HG02840 (cell line): Measurements from ENCODE around the gene SIGLEC14.

Experiments
- ATAC-seq: cut with Tn5 transposase; IDR thresholded peaks from one replicate; pipeline ENCODE4 v1.9.1; 2021; ENCODE audit warnings: mild to moderate bottlenecking, moderate library complexity, moderate number of reproducible peaks; ENCODE audit not compliant: unreplicated experiment, low FRiP score

The SIGLEC14 gene

DNA sequence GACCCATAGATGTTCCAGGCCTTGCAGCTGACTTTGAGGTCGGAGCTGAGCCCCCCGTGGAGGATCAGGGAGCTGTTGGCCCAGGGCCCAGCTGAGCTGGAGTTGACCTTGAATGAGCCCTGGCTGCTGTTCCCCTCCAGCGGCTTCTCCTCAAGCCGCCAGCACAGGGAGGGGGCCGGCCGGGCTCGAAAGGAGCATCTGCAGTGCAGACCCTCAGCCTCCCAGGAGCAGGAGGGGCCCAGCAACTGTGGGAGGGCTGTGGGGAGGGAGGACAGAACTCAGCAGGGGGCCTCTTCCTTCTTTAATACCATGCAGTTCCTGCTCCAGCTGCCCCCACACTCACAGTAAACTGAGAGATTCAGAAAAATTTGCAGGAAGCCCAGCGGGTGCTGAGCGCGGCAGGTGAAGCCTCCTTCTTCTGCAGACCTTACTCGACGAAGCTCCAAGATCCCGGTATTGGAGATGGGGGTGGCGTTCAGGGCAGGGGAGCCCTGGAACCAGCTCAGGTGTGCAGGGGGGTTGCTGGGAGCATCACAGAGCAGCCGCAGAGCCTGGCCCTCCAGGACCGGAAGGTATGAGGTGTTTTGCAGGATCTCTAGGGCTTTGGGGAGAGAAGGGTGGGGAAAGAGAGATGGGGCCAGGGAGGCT is 19.0 kb downstream of the SIGLEC14 start:
- ATAC-seq, result no peak

DNA sequence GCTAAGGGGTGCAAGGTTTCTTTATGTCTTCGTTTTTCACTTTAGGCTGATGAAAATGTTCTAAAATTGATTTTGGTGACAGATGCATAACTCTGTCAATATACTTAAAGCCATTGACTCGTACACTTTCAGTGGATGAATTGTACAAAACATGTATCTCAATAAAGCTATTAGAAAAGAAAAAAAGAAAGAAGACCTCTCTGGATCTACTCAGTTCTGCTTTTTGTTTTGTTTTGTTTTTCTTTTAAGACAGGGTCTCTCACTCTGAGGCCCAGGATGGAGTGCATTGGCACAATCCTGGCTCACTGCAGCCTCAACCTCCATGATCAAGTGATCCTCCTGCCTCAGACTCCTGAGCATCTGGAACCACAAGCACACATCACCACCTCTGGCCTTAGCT is 19.9 kb downstream of the SIGLEC14 start:
- ATAC-seq, result no peak

DNA sequence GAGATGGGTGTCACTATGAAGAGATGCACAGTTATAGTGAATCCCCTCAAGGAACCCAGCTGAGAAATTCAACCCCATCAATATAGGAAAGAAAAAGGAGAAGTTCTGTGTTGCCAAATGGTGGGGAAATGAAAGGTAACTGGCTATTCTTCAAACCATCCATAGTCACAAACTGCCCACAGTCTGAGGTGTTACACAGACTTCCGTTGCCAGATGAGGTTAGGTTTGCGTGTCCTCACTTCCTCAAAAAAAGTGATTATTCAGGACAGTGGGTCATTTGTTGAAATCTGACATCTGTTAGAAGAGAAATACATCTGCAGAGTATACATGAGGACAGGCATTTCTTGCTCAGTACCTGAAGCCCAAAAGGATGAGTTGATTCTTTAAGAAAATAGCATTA is 25.4 kb downstream of the SIGLEC14 start:
- no peak for ATAC-seq

DNA sequence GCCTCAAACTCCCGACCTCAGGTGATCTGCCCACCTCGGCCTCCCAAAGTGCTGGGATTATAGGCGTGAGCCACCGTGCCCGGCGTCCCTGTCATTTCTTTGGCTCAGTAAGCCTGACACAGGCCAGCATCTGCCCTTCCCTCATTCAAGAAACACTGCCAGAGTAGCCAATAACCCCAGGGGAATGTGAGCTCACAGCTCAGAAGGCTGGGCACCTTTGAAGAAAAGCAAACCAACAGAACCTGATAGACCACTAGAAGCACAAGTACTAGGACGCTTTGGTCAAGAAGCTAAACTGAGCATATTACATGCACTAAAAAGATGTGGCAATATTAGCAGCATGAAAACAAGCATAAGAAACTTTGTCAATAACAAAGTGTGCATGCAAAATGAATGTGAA is 30.6 kb downstream of the SIGLEC14 start:
- no peak for ATAC-seq

DNA sequence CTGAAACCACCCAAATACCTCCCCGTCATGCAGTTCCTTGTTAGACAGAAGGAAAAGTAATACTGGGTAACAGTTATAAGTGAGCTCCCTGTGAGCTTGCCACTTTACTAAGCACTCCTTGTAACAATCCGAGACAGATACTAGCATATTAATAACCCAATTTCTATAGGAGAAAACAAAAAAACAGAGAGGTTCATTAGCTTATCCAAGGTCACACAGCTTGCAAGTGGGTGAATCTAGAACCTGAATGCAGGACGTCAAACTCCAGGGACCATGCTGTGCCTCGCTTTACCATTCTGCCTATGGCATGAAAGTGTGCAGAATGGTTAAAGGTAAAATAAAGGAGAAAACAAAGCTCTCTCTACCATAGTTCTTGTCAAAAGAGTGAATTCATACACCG is 31.8 kb downstream of the SIGLEC14 start:
- ATAC-seq, result no peak

DNA sequence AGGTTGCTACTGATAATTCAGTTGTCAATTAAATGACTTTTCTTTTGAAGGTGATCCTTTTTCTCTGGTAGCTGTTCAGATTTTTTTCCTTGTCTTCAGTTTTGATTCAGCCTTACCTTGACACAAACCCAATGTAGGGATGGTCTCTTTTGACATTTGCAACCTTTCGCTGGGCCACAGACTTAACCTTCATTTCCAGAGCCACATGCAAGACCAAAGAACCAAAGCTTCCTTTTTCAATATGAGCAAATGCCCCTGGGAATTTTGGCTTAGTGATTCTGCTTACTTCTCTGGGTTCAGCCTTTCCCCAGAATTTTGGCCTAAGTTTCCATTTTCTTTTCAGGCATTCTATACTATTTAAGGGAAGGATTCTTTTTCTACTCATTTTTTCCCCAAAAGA is 36.0 kb downstream of the SIGLEC14 start:
- ATAC-seq, result no peak

DNA sequence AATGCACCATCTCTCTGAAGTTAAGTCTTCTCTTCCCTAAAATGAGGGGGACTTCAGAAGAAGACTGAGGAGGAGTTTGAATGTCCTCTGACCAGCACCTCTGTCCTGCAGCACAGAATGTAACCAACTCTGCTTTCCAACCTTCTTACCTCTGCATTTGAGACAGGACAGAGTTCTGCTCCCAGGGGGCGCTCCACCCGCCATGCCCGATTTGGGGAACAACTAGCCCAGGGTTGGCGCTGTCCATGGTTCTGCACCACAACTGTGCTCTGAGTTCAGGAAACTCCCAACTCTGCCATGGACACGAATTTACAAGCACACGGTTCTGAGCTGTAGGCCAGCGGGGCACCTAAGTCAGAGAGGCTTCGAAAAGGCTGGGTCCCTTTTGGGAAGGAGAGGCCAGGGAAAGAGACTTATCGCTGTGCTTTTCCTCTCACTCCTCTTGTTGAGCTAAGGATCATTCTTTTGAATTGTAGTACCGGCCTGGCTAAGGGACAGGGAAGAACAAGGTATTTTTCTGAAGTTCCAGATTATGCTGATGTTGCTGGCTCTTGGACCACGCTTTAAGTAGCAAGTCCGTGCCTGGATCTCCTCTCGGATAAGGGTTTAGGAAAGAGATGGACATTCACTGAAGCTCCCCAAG is 38.6 kb downstream of the SIGLEC14 start:
- no peak for ATAC-seq

DNA sequence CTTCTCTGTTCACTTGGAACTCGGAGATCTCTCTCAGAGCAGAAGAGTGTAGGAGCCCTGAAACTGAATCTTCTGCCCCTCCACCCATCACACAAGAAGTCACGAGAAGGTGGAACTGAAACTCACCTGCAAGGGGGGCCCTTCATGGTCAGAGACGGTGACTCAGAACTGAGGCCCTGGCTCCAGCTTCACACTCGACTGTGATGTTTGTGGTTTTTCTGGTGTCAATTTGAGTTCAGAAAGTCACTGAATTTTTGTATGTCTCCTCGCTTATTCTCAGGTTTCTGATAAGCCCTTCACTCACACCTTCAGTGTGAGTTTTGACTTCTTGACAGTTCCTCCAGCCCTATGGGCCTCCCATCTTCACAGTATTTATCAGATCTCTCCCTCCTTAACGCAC is 39.5 kb downstream of the SIGLEC14 start:
- peak; percentile 95 for ATAC-seq

DNA sequence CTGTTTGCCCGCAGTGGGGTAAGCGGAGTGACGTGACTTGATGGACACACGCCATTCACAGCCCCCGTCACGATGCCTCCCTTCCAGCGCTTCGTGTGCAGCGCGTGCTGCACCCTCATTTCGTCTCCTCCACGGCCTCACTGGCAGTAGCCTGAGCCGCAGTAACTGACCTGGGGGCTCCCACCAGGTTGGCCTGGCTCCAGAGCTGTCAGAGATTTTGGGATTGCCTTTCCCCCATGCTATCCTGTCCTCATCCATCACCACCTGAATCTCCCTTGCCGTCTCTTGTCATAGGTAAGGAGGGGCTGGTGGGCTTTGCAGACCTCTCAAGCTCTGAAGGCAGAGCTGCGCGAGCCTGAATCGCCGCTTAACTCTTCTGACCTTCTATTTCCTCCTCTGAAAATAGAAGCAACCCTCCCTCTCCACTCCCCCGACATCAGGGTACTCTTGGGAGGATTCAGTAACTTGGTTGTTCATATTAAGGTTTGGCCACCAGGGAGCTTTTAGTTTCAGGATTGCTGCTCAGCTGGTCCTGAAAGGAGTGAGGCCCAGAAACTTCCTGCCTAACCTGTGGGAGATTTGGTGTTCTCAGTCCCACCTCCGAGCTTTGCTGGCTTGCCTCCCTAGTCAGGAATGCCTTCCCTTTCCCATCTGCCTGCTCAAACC is 44.3 kb downstream of the SIGLEC14 start:
- no peak for ATAC-seq

DNA sequence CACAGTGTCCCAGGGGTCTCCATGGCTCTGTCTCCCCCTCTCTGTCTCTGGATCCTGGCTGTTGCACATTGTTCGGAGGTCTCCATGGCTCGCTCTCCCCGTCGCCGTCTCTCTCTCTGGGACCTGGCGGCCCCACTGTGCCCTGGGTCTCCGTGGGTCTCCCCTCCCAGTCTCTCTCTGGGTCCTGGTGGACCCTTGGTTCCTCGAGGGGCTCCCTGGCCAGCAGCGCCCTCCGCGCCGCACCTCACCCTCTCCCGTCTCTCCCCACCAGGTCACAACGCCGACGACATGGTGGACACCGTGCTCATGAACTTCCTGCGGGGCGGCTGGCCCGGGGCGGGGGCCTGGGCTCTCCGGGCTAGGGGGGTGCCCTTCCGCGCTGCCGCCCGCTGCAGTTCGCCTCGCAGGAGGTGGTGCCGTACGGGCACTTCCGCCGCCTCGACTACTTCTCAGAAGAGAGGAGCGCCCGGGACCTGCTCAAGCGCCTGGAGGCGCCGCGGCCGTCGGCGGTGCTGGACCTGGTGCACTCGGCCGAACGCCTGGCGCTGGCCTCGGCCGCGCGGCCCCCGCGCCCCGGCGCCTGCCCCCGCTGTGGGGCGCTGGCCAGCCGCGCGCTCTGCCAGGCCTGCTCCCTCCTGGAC is 45.6 kb downstream of the SIGLEC14 start:
- ATAC-seq, result no peak

DNA sequence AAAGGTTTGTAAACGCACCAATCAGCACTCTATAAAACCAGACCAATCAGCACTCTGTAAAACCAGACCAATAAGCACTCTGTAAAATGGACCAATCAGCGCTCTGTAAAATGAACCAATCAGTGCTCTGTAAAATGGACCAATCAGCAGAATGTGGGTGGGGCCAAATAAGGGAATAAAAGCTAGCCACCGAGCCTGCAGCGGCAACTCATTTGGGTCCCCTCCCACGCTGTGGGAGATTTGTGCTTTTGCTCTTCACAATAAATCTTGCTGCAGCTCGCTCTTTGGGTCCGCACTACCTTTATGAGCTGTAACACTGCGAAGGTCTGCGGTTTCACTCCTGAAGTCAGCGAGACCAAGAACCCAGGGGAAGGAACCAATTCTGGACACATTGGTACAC is 47.5 kb downstream of the SIGLEC14 start:
- no peak for ATAC-seq

DNA sequence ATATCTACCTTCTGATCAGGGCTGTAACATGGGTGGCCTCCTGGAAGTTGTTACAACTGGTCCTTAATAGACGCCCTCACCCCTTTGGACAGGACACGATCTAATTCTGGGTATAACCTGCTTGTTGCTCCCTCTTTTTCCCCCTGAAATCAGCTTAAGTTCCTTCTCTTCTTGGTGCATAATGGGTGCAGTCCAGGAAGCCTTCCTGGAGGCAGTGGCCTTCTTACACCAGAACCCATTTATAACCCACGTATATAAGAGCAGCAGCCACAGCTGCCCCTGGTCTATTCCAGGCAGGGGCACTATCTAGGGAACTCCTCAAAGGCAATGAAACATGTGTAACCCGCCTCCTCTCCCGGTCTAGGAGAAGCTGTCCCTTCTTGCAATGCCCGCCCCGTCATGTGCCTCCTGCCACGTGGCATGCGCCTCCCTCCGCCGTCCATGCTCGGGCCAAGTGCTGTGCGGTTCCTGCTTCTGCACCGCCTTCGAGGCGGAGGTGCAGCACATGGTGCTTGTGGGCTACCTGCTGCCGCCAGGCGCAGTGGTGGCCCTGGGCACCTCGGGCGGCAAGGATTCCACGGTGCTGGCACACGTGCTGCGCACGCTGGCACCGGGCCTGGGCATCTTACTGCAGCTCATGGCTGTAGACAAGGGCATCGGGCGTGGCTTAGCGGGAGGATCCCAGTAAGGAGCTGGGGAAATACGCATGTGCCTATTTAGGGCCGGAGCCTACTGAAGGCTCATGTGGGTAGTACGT is 48.3 kb downstream of the SIGLEC14 start:
- no peak for ATAC-seq

DNA sequence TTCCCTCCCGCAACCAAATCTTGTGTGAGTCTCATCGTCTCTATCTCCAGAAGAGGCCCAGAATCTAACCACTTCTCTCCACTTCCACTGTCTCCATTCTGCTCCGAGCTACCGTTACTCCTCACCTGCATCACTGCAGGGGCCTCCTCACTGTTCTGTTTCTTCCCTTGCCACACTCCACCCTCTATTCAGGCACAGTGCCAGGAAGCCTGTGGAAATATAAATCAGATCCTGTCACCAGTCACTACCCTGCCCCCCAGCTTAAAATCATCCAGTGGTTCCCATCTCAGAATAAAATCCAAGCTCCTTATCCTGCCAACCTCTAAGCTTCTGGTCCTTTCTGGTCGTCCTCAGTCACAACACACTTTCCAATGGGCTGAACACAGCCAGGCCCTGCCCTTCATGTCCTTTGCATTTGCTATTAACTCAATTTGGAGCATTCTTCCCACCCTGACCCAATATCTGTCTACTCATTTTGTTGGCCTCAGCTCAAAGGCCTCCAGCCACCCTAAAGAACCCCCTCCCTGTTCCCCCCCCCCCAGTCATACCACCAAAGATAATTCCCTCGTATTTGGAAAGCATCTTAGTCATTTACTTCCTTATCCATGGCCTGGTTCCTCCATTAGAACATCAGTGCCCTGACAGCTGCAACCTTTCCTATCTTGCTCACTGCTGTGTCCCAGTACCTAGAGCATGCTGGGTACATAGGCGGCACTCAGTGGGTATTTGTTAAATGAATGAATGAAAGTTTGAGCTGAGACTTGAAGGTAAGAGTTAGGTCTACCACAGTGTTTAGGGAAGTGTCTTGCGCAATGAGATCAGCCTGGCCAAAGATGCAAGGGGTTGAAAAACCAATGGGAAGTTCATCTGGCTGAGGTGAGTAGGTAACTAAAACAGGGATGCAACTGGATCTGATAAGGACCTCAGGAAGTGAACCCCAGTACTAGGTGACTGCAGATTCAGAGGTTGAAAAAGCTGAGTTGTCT is 51.1 kb downstream of the SIGLEC14 start:
- ATAC-seq, result no peak

DNA sequence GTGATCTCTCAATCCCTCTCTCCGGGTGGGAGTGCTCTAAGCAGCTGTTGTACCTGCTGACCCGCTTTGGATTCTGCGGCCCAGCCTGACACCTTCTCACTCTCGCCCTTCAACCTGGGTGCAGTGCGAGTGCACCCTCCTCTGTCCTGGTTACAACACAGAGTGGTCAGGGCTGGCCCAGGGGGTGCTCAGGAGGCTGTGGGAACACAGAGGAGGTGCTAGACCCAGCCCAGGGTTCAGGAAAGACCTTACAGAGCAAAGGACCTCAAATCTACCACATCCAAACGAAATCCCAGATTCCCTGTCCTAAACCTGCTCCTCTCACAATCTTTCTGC is 51.9 kb downstream of the SIGLEC14 start:
- ATAC-seq, result no peak

DNA sequence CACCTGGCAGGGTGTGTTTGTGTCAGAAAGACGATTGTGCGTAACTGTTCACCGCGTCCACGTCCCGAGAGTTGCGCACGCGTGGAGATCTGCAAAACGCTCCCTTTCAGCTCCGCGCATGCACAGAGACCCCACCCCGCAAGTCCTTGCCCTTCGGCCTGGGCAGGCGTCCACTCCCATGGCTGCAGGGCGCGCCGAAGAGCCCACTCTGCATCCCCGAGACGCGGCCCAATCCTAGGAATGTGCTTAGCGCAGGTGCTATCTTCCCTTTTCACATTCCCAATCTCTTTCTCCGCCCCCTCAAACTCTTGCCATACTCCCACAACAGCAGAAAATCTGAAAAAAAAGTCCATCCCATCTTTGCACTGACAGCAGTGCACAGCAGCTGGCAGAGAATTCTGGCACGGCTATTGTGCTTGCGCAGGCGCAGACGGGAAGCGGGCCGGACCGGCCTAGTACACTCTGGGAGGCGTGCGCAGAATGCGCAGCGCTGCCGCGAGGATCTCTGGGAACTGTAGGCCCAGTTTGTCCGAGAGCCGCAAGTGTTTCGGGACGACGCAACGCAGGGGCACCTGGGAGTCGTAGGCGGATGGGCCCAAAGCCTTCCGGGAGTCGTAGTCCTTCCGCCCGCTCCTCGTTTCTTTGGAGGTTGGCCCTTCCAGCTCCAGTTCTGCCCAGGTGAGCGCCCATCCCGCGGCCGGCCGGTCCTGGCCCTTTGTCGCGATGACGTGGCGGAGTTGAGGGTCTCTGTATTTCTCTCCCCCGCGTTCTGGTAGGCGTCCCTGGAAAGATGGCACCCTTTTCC is 52.5 kb downstream of the SIGLEC14 start:
- ATAC-seq, result peak; percentile 98

DNA sequence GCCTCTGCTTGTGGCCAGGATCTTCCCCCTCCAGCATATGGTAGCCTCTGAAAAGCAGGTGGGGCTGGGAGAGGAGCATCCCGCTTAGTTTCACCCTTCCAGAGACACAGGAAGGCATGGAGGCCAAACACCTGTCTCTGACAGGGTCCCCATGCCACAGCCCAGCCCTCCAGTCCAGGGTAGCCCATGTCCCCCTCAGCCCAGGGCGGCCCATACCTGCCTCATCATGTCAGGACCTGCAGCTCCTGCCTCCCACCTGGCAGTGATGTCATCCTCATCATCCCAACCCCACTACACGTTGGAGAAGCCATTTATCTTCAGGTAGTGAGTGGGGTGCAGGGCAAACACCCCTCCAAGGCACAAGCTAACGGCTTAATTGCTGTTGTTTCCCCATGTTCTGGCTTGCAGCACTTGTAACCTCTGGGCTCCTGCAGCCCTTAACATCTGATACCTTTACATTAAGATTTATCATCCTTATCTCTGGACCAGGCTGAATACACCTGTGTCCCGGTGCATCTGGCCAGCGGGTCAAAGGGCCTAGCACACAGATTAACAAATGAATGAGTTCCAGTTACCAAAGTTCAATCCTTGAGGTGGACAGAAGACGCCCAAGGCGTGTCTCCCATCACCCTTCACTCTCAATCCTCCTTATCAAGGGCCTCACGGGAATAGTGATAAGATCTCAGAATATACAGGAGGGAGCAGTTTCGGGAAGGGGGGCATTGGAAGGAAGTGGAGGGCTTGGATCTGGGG is 53.3 kb downstream of the SIGLEC14 start:
- ATAC-seq, result no peak
